Psoas muscle (tissue), 8 donors: ENCODE results near the gene WDR81. TPM values are rescaled to one million over a fixed set of nuclear protein-coding genes. Genes with fewer than 3 reads are reported as not detected.

ENCODE experiments used
- ATAC-seq, 4 donors: fragments of 200-7000 bp; cut with Tn5 transposase; one replicate each; pipeline ENCODE4 v1.9.1; 2020; ENCODE audit warnings: moderate library complexity in 3 of 4, mild to moderate bottlenecking in 2 of 4
- DNase-seq, 2 donors: peaks; one replicate each; pipeline ENCODE4 v3.0.0-alpha.2; 2020
- H3K27ac ChIP-seq: fragments of 200-600 bp; one replicate; pipeline ENCODE4 v1.8.0; 2022
- H3K27me3 ChIP-seq, 3 donors: fragments of 200-600 bp in 1 of 3; one replicate each; pipeline versions ENCODE4 v1.6.1 to v1.8.0; 2013 to 2022; ENCODE audit warnings: low read length in 2 of 3, mild to moderate bottlenecking in 2 of 3, moderate library complexity in 1 of 3; ENCODE audit not compliant: insufficient read depth in 3 of 3
- H3K36me3 ChIP-seq, 2 donors: fragments of 200-600 bp in 1 of 2; one replicate each; pipeline versions ENCODE4 v1.6.1 to v1.8.0; 2013 to 2022; ENCODE audit warnings: low read depth in 1 of 2, mild to moderate bottlenecking in 1 of 2, moderate library complexity in 1 of 2; ENCODE audit not compliant: insufficient read depth in 1 of 2
- H3K4me1 ChIP-seq: fragments of 200-600 bp; one replicate; pipeline ENCODE4 v1.8.0; 2022
- H3K4me3 ChIP-seq: fragments of 200-600 bp; one replicate; pipeline ENCODE4 v1.8.0; 2022; ENCODE audit warnings: mild to moderate bottlenecking
- H3K9me3 ChIP-seq: fragments of 200-600 bp; one replicate; pipeline ENCODE4 v1.8.0; 2022
- WGBS, 3 donors: extraction: QIAGEN DNeasy Blood & Tissue Kit; methylation state at CpG; one replicate each; pipeline versions ENCODE4 v1.1.6 to v1.1.7; 2013; 5-methylcytosine and 5-hydroxymethylcytosine counted together
- intact Hi-C, 2 donors: fragments of 100-400 bp; cut with DNase I; formaldehyde crosslinking; loops; one replicate each; pipeline versions ENCODE4 v1.11.0 to v1.14.2; 2022
- long read RNA-seq, 2 donors: library from polyadenylated mRNA; unstranded; transcript quantifications; one replicate each; pipeline ENCODE4 v2.0.0, GENCODE V29; 2021
- polyA plus RNA-seq, 3 donors: library from polyadenylated mRNA; stranded (reverse); fragments of 200-250 nt; gene quantifications; one replicate each; pipeline ENCODE4 v1.2.3, GENCODE V29; 2013
- total RNA-seq, 4 donors: library from RNA; stranded (reverse); fragmentation: NEBNext Ultra II Directional in 2 of 4; extraction: Animal tissue kit (Norgen Biotek cat#: 25700) in 2 of 4; gene quantifications; one replicate each; pipeline versions ENCODE4 v1.2.1 to v1.2.4, GENCODE V29; 2021 to 2023
- TF ChIP-seq, protein P1 (sequence below): fragments of 200-600 bp; IDR thresholded peaks from one replicate; pipeline ENCODE4 v1.8.0; 2022; ENCODE audit warnings: antibody characterized with exemption
- donor health status: healthy with polysubstance abuse.
- donor health status: DM: no; HTN: no; CAD: no; lungs with moderate emphysema.
- donor health status: Bipolar disorder and iron deficiency.
- donor health status: healthy.
- donor health status: DM: yes; HTN: yes; CAD: no.
- donor health status: DM: no; HTN: no; CAD: no.
- donor health status: DM: no; HTN: no; CAD: no.
- donor health status: DM: yes; HTN: yes; CAD: no.

WDR81 gene
- total RNA-seq = 10 to 100 TPM; 15.1 to 23.7 (median 20.8) TPM
- polyA plus RNA-seq = 10 to 100 TPM; 18.1 to 27.9 (median 18.5) TPM
- long read RNA-seq, donor 1, full-length matches to known transcripts = 1 of 22 reads
- long read RNA-seq, donor 1, partial matches to known transcripts = 17 of 22 reads
- long read RNA-seq, donor 1, other reads (novel, unspliced or antisense) = 4 of 22 reads
- long read RNA-seq, donor 2, full-length matches to known transcripts = 9 of 78 reads
- long read RNA-seq, donor 2, partial matches to known transcripts = 48 of 78 reads
- long read RNA-seq, donor 2, other reads (novel, unspliced or antisense) = 21 of 78 reads

DNA sequence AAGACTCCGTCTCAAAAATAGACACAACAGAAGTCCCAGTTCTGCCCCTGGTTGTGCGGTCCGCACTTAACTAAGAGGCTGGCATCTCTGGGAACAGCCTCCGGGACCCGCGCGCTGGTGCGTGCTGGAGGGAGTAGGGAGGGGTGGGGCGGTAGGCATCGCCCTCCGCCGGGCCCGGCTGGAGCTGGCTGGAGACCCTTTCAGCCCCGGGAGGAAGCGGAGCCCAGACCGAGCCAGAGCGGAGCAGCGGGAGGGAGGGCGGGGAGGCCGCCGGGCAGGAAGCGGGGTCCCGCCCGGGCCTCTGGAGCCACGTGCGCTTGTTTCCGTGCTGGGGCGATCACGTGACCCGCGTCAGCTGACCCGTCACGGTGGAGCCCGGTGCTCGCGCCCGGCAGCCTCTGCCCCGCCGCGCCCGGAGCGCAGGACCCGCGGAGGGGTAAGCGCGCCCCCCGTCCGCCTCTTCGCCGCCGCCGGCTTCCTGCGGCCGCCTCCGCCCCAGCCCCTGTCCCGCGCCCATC is at the start of gene WDR81:
TSS of gene WDR81 (plus strand) at position 354 of the 518 bp plus-strand sequence. CDS start 256 bp downstream, outside the sequence.
- peaks cover 57% of the 10 kb centered on the region for H3K4me1 ChIP-seq
- intact Hi-C loops = no loop called here
- TF ChIP-seq, protein P1, sequence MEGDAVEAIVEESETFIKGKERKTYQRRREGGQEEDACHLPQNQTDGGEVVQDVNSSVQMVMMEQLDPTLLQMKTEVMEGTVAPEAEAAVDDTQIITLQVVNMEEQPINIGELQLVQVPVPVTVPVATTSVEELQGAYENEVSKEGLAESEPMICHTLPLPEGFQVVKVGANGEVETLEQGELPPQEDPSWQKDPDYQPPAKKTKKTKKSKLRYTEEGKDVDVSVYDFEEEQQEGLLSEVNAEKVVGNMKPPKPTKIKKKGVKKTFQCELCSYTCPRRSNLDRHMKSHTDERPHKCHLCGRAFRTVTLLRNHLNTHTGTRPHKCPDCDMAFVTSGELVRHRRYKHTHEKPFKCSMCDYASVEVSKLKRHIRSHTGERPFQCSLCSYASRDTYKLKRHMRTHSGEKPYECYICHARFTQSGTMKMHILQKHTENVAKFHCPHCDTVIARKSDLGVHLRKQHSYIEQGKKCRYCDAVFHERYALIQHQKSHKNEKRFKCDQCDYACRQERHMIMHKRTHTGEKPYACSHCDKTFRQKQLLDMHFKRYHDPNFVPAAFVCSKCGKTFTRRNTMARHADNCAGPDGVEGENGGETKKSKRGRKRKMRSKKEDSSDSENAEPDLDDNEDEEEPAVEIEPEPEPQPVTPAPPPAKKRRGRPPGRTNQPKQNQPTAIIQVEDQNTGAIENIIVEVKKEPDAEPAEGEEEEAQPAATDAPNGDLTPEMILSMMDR = no peak
- no peaks in the 10 kb centered on the region for H3K9me3 ChIP-seq
- no peaks in the 10 kb centered on the region for H3K27me3 ChIP-seq
- peak within 1 kb of the TSS; percentile 82 for H3K4me3 ChIP-seq
- ATAC-seq = peak; percentile 72 to 86 (median 81)
- WGBS, 3 donors = 0% methylated on average over 34 to 57 of the region's 57 CpGs
- DNase-seq = peak; percentile 95 to 97
- peak within 1 kb of the TSS; percentile 94 for H3K27ac ChIP-seq
- peaks cover 0 to 29% of the 10 kb centered on the region in 2 donors for H3K36me3 ChIP-seq

DNA sequence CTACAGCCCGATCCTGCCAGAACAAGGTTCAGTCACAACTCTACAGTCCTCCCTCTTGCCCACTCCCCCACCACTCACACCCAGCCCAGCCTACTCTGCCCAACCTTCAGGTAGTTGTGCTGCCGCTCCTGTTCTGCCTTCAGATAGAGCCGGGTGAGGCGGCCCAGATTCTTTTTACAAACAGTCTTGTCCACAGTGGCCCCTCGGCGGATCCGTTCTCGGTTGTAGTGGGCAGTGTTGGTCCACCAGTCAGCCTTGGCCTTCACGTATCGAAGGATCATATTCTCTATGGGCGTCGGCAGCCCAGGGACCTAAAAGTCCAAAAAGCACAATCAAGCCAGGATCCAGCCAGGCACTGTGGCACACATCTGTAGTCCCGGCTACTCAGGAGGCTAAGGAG is 48.1 kb upstream of the WDR81 start:
- no peak overlapping the region for H3K27ac ChIP-seq
- DNase-seq (peak in 1 of 2 donors; percentile 41), ATAC-seq (no peak)
- H3K9me3 ChIP-seq = no peaks in the 10 kb centered on the region
- no peak overlapping the region for H3K4me3 ChIP-seq
- intact Hi-C loops = loop anchor here in 1 of 2 donors (5.0 kb wide), 1 partner anchor 36 kb away; the partner anchor contains the start of gene TLCD2
- peaks cover 34 to 100% of the 10 kb centered on the region in 2 donors for H3K36me3 ChIP-seq
- TF ChIP-seq, protein P1 = no peak
- WGBS, 3 donors = 86 to 93% (median 89%) methylated on average over 13 of the region's 13 CpGs
- H3K4me1 ChIP-seq = no peaks in the 10 kb centered on the region
- no peaks in the 10 kb centered on the region for H3K27me3 ChIP-seq

DNA sequence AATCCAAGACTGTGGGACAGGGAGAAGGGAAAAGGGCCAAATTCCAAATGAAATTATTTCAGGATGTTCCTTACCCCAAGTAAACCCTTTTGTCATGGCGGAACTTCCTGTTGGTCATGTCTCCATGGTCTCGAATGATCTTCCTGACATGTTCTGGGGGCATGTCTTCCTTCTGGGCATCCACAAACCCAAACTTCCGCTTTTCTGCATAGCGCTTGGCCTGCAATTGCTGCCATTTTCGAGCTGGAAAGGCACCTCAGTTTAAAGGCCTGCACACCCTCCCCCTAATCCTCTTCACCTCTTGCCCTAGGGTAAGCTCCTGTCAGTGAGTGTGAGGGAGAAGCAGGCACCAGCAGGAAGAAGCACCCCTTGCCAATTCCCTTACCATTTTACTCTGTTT is 41.0 kb upstream of the WDR81 start:
- peak overlapping the region; percentile 88 for H3K27ac ChIP-seq
- TF ChIP-seq, protein P1 = no peak
- ATAC-seq (no peak), DNase-seq (no peak)
- intact Hi-C loops = no loop called here
- H3K4me1 ChIP-seq = peaks cover 23% of the 10 kb centered on the region
- H3K9me3 ChIP-seq = no peaks in the 10 kb centered on the region
- peaks cover 21 to 52% of the 10 kb centered on the region in 2 donors for H3K36me3 ChIP-seq
- no peaks in the 10 kb centered on the region for H3K27me3 ChIP-seq
- H3K4me3 ChIP-seq = peak overlapping the region; percentile 78
- WGBS, 3 donors = 57 to 78% (median 76%) methylated on average over 5 of the region's 5 CpGs

DNA sequence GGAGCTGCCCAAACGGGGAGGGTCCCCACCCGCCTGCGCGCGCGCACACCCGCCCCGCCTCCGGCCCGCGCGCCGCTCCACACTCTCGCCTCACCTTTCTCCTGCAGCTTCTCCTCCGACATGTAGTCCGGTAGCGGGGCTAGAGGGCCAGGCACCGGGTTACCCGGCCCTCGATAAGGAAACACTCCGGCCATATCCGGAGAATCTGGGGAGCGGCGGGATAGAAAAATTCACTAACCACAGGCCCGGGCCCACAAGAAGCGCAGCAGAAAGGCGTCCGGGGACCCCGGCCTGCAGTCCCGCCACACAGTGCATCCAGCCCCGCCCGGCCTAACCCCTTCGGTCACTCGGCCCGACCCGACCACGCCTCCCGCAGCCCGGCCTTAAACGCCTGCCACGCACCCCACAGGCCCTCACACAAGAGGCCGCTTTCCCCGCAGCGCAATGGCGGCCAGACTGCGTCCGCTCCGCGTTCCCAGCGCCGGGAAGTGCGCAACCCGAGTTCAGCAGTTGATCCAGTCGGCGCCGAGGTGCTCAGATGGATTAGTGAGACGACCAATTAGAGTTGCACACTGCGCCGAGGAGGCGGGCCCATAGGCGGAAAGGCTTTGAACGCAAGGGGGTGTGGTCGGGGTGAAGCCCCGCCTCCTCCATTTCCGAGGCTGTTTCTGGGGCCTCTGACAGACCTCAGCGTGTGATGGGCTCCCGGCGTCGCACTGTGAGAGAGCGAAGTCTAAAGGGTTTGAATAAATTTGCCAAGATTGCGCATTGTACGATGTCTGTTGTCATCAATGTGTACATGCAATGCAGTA is 39.9 kb upstream of the WDR81 start, which contains the start of gene PRPF8:
TSS of gene PRPF8 (minus strand) at position 490 of the 812 bp plus-strand sequence. CDS start at position 194, 296 bp downstream.
- Histone ChIP-seq H3K27me3 (no peaks in the 10 kb centered on the region), H3K36me3 (peaks cover 16 to 41% of the 10 kb centered on the region in 2 donors), H3K4me1 (peaks cover 23% of the 10 kb centered on the region), H3K27ac (peak within 1 kb of the TSS; percentile 88), H3K4me3 (peak within 1 kb of the TSS; percentile 78), H3K9me3 (no peaks in the 10 kb centered on the region)
- ATAC-seq (peak; percentile 98 to 99 (median 98)), DNase-seq (peak; percentile 97 to 99)
- intact Hi-C loops = no loop called here
- TF ChIP-seq, protein P1 = no peak
- WGBS, 3 donors = 0 to 1% (median 1%) methylated on average over 63 to 72 of the region's 72 CpGs
